Activated CD8-positive, alpha-beta T cell treated with anti-CD3 and anti-CD28 coated beads for 36 hours (primary cell): ENCODE measurements around the gene ITGA2B. TPM values are rescaled to one million over a fixed set of nuclear protein-coding genes. Genes with fewer than 3 reads are reported as not detected.
A peak's percentile ranks its signal among the peaks of the same experiment; 100 is the strongest.

Source experiments
- ATAC-seq: fragments of 200-7000 bp; cut with Tn5 transposase; one replicate; pipeline ENCODE4 v1.10.0; 2021; ENCODE audit warnings: mild to moderate bottlenecking, moderate library complexity
- CTCF ChIA-PET: fragments of 350-600 bp; sonication (Branson Sonifier 250); formaldehyde crosslinking; loops from one replicate; lab custom pipeline; 2021; ENCODE audit warnings: antibody characterized with exemption; lab: Charles Lee
- POLR2A ChIA-PET: fragments of 350-600 bp; sonication (Branson Sonifier 250); formaldehyde crosslinking; loops from one replicate; lab custom pipeline; 2021; ENCODE audit warnings: antibody characterized with exemption; lab: Charles Lee
- DNase-seq: peaks from one replicate; pipeline ENCODE4 v3.0.0-alpha.2; 2020
- H3K27ac Mint-ChIP-seq: one replicate; pipeline ENCODE4 v1.8.0; 2021; ENCODE audit warnings: mild to moderate bottlenecking, mixed read lengths
- H3K27me3 Mint-ChIP-seq: one replicate; pipeline ENCODE4 v1.8.0; 2021; ENCODE audit warnings: mixed read lengths
- H3K36me3 Mint-ChIP-seq: one replicate; pipeline ENCODE4 v1.8.0; 2021; ENCODE audit warnings: low read depth, mixed read lengths
- H3K4me1 Mint-ChIP-seq: one replicate; pipeline ENCODE4 v1.8.0; 2021; ENCODE audit warnings: low read depth, mixed read lengths
- H3K4me3 Mint-ChIP-seq: one replicate; pipeline ENCODE4 v1.8.0; 2021; ENCODE audit warnings: mild to moderate bottlenecking, moderate library complexity, mixed read lengths
- H3K9me3 Mint-ChIP-seq: one replicate; pipeline ENCODE4 v1.8.0; 2021; ENCODE audit warnings: mixed read lengths
- intact Hi-C: fragments of 100-400 bp; cut with micrococcal nuclease; formaldehyde crosslinking; loops from one replicate; pipeline ENCODE4 v1.10.0; 2022
- total RNA-seq, 2 experiments: library from RNA; stranded (reverse); gene quantifications; one replicate each; pipeline ENCODE4 v1.2.3, GENCODE V29; 2021
- TF ChIP-seq, protein P1 (sequence below): fragments of 200-600 bp; IDR thresholded peaks from one replicate; pipeline ENCODE4 v1.8.0; 2022; ENCODE audit warnings: antibody characterized with exemption, mild to moderate bottlenecking

ITGA2B gene
- total RNA-seq, 2 experiments from 2014 or later = 1.1 to 1.7 TPM

DNA sequence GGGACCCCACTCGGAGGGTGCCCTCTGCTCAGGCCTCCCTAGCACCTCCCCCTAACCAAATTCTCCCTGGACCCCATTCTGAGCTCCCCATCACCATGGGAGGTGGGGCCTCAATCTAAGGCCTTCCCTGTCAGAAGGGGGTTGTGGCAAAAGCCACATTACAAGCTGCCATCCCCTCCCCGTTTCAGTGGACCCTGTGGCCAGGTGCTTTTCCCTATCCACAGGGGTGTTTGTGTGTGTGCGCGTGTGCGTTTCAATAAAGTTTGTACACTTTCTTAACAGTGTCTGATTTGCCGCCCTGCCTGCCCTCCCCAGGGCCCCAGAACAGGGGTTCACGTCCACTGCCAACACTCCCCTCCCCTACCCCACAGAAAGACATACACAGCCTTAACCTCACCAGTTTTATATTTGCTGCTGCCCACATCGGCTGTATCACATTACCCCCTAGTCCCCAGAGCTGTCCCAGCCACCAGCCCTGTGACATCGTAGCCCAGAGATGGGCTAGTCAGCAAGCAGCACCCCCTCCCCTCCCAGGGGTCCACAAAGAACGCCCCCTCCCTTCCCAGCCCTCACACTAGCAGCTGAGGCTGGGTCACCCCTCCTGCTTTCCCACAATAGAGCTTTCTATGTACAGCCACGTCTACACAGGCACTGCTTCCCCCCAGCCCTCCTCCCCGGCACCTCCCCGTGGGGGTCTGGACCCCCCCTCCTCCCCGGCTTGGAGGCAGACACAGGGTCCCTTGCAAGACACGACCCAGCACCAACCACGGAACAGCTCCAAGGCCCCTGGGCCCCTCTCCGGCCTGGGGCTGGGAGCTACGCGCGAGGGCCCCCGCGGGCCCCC is 36.4 kb downstream of the ITGA2B start:
- intact Hi-C loops = no loop called here
- POLR2A ChIA-PET = interaction anchor here (1.0 to 1.6 kb wide), 3 partner anchors 32 to 170 kb away, joined by 3 to 5 read pairs (median 5); no protein-coding TSS in a partner anchor
- Mint-ChIP-seq H3K9me3 (no peaks in the 10 kb centered on the region), H3K27me3 (no peaks in the 10 kb centered on the region), H3K27ac (no peak overlapping the region), H3K4me1 (peaks cover 7% of the 10 kb centered on the region), H3K36me3 (peaks cover 2% of the 10 kb centered on the region), H3K4me3 (peak overlapping the region; percentile 24)
- TF ChIP-seq, protein P1, sequence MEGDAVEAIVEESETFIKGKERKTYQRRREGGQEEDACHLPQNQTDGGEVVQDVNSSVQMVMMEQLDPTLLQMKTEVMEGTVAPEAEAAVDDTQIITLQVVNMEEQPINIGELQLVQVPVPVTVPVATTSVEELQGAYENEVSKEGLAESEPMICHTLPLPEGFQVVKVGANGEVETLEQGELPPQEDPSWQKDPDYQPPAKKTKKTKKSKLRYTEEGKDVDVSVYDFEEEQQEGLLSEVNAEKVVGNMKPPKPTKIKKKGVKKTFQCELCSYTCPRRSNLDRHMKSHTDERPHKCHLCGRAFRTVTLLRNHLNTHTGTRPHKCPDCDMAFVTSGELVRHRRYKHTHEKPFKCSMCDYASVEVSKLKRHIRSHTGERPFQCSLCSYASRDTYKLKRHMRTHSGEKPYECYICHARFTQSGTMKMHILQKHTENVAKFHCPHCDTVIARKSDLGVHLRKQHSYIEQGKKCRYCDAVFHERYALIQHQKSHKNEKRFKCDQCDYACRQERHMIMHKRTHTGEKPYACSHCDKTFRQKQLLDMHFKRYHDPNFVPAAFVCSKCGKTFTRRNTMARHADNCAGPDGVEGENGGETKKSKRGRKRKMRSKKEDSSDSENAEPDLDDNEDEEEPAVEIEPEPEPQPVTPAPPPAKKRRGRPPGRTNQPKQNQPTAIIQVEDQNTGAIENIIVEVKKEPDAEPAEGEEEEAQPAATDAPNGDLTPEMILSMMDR = no peak
- ATAC-seq (no peak), DNase-seq (no peak)
- CTCF ChIA-PET = interaction anchor here (0.7 to 6.2 kb wide), 12 partner anchors 8 to 409 kb away, joined by 3 to 51 read pairs (median 4); partner anchors contain the start of genes FAM171A2 and GRN

DNA sequence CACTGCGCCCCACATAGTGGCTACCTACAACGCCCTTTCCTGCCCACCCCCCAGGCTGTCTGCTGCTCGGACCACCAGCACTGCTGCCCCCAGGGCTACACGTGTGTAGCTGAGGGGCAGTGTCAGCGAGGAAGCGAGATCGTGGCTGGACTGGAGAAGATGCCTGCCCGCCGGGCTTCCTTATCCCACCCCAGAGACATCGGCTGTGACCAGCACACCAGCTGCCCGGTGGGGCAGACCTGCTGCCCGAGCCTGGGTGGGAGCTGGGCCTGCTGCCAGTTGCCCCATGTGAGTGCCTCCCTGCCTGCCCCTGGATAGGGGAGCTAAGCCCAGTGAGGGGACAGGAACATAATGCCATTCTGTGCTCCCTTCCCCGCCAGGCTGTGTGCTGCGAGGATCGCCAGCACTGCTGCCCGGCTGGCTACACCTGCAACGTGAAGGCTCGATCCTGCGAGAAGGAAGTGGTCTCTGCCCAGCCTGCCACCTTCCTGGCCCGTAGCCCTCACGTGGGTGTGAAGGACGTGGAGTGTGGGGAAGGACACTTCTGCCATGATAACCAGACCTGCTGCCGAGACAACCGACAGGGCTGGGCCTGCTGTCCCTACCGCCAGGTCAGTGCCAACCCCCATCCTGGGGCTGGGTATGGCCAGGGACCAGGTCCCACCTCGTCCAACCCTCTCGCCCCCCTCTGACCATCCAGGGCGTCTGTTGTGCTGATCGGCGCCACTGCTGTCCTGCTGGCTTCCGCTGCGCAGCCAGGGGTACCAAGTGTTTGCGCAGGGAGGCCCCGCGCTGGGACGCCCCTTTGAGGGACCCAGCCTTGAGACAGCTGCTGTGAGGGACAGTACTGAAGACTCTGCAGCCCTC is 37.3 kb downstream of the ITGA2B start:
- intact Hi-C loops = no loop called here
- TF ChIP-seq, protein P1 = no peak
- Mint-ChIP-seq H3K36me3 (peaks cover 2% of the 10 kb centered on the region), H3K27ac (no peak overlapping the region), H3K9me3 (no peaks in the 10 kb centered on the region), H3K4me1 (peaks cover 8% of the 10 kb centered on the region), H3K27me3 (no peaks in the 10 kb centered on the region), H3K4me3 (no peak overlapping the region)
- no peak for DNase-seq
- POLR2A ChIA-PET = interaction anchor here (1.0 to 1.6 kb wide), 2 partner anchors 33 to 143 kb away, joined by 3 to 5 read pairs; no protein-coding TSS in a partner anchor
- CTCF ChIA-PET = interaction anchor here (0.7 to 6.2 kb wide), 10 partner anchors 9 to 171 kb away, joined by 3 to 51 read pairs (median 8); partner anchors contain the start of gene FAM171A2
- ATAC-seq = no peak

DNA sequence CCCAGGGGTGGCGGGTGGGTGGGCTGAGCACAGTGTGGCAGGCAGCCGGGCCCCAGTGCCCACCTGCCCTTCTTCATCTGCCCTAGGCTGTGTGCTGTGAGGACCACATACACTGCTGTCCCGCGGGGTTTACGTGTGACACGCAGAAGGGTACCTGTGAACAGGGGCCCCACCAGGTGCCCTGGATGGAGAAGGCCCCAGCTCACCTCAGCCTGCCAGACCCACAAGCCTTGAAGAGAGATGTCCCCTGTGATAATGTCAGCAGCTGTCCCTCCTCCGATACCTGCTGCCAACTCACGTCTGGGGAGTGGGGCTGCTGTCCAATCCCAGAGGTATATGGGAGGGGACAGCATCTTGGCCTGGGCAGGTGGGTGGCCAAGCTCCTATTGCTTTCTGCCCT is 38.0 kb downstream of the ITGA2B start:
- peaks cover 2% of the 10 kb centered on the region for H3K36me3 Mint-ChIP-seq
- no peak overlapping the region for H3K27ac Mint-ChIP-seq
- DNase-seq = no peak
- intact Hi-C loops = no loop called here
- no peaks in the 10 kb centered on the region for H3K9me3 Mint-ChIP-seq
- peaks cover 8% of the 10 kb centered on the region for H3K4me1 Mint-ChIP-seq
- no peaks in the 10 kb centered on the region for H3K27me3 Mint-ChIP-seq
- TF ChIP-seq, protein P1 = no peak
- ChIA-PET CTCF (interaction anchor here (0.6 to 6.2 kb wide), 17 partner anchors 10 to 183 kb away, joined by 3 to 51 read pairs (median 4); partner anchors contain the start of gene FAM171A2), POLR2A (no interaction called here)
- H3K4me3 Mint-ChIP-seq = no peak overlapping the region
- no peak for ATAC-seq

DNA sequence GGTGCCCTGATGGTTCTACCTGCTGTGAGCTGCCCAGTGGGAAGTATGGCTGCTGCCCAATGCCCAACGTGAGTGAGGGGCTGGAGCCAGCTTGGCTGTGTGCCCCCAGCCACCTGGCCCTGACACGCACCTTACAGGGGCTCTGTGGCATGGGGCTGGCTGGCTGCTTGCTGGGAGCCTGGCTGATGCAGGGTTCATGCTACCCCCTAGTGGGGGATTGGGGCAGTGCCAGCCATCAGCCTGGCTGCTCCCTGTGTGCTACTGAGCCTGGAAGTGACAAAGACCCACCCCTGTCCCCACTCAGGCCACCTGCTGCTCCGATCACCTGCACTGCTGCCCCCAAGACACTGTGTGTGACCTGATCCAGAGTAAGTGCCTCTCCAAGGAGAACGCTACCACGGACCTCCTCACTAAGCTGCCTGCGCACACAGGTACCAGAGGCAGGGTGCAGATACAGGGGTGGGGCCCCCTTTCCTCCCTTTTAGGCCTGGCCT is 38.7 kb downstream of the ITGA2B start:
- ChIA-PET CTCF (interaction anchor here (0.6 to 6.2 kb wide), 25 partner anchors 9 to 426 kb away, joined by 3 to 51 read pairs (median 4); partner anchors contain the start of gene FAM171A2), POLR2A (interaction anchor here (1.2 kb wide), 1 partner anchor 20 kb away, joined by 3 read pairs; no protein-coding TSS in a partner anchor)
- H3K4me3 Mint-ChIP-seq = no peak overlapping the region
- H3K4me1 Mint-ChIP-seq = peaks cover 11% of the 10 kb centered on the region
- intact Hi-C loops = no loop called here
- DNase-seq (peak; percentile 86), ATAC-seq (peak; percentile 90)
- peaks cover 2% of the 10 kb centered on the region for H3K36me3 Mint-ChIP-seq
- TF ChIP-seq, protein P1 = peak; percentile 80
- no peaks in the 10 kb centered on the region for H3K27me3 Mint-ChIP-seq
- H3K9me3 Mint-ChIP-seq = no peaks in the 10 kb centered on the region
- H3K27ac Mint-ChIP-seq = no peak overlapping the region
